WTC11 (cell line): ENCODE measurements around the gene ALDH3B1. TPM values are rescaled to one million over a fixed set of nuclear protein-coding genes. Genes with fewer than 3 reads are reported as not detected.

ENCODE experiments used
- ATAC-seq: fragments of 200-7000 bp; cut with Tn5 transposase; 2 replicates; pipeline ENCODE4 v1.10.0; 2021; ENCODE audit warnings: mild to moderate bottlenecking, moderate library complexity
- CTCF ChIA-PET: fragments of 300-600 bp; sonication (Branson Sonifier 250); formaldehyde crosslinking; loops from one replicate; lab custom pipeline; 2021; ENCODE audit warnings: antibody characterized with exemption; lab: Charles Lee
- POLR2A ChIA-PET: fragments of 350-600 bp; sonication (Branson Sonifier 250); formaldehyde crosslinking; loops from one replicate; lab custom pipeline; 2021; ENCODE audit warnings: antibody characterized with exemption; lab: Charles Lee
- DNase-seq: peaks from one replicate; pipeline ENCODE4 v3.0.0; 2021; ENCODE audit warnings: low spot score
- H3K27ac Mint-ChIP-seq: 2 replicates; pipeline ENCODE4 v1.8.0; 2021; ENCODE audit warnings: mixed read lengths
- H3K27me3 Mint-ChIP-seq: 2 replicates; pipeline ENCODE4 v1.8.0; 2021; ENCODE audit warnings: low read depth, mild to moderate bottlenecking, moderate library complexity, mixed read lengths
- H3K36me3 Mint-ChIP-seq: 2 replicates; pipeline ENCODE4 v1.8.0; 2021; ENCODE audit warnings: mixed read lengths
- H3K4me1 Mint-ChIP-seq: 2 replicates; pipeline ENCODE4 v1.8.0; 2022; ENCODE audit warnings: mixed read lengths
- H3K4me3 Mint-ChIP-seq: 2 replicates; pipeline ENCODE4 v1.8.0; 2021; ENCODE audit warnings: mild to moderate bottlenecking, moderate library complexity, mixed read lengths
- H3K9me3 Mint-ChIP-seq: 2 replicates; pipeline ENCODE4 v1.8.0; 2021; ENCODE audit warnings: mixed read lengths
- ATF1 ChIP-seq: sonication (generic); formaldehyde crosslinking; IDR thresholded peaks from 2 replicates; pipeline ENCODE4 v1.8.1; 2023; ENCODE audit warnings: mild to moderate bottlenecking, moderate library complexity, missing genetic modification reagents
- CREM ChIP-seq: sonication (generic); formaldehyde crosslinking; IDR thresholded peaks from 2 replicates; pipeline ENCODE4 v1.8.1; 2022; ENCODE audit warnings: mild to moderate bottlenecking, missing genetic modification reagents, moderate library complexity
- EMX1 ChIP-seq: fragments of 250-450 bp; sonication (Bioruptor Pico); IDR thresholded peaks from 2 replicates; pipeline ENCODE4 v1.8.0; 2021; ENCODE audit warnings: mild to moderate bottlenecking
- MYBL2 ChIP-seq: sonication (generic); formaldehyde crosslinking; IDR thresholded peaks from 2 replicates; pipeline ENCODE4 v1.8.1; 2023; ENCODE audit warnings: mild to moderate bottlenecking, moderate library complexity, missing genetic modification reagents
- NR1H2 ChIP-seq: sonication (generic); formaldehyde crosslinking; IDR thresholded peaks from 2 replicates; pipeline ENCODE4 v1.9.0; 2021; ENCODE audit warnings: mild to moderate bottlenecking, moderate library complexity, missing genetic modification reagents
- SMAD3 ChIP-seq: sonication (generic); formaldehyde crosslinking; IDR thresholded peaks from 2 replicates; pipeline ENCODE4 v1.8.0; 2022; ENCODE audit warnings: missing genetic modification reagents, mild to moderate bottlenecking, borderline replicate concordance
- SP1 ChIP-seq: sonication (generic); formaldehyde crosslinking; conservative IDR thresholded peaks from 2 replicates; pipeline ENCODE4 v1.8.1; 2022; ENCODE audit warnings: missing genetic modification reagents
- TEAD4 ChIP-seq: sonication (generic); formaldehyde crosslinking; IDR thresholded peaks from 2 replicates; pipeline ENCODE4 v1.8.0; 2022; ENCODE audit warnings: mild to moderate bottlenecking, missing genetic modification reagents
- TP53 ChIP-seq: sonication (generic); formaldehyde crosslinking; IDR thresholded peaks from 2 replicates; pipeline ENCODE4 v1.8.1; 2023; ENCODE audit warnings: mild to moderate bottlenecking, missing genetic modification reagents
- ZNF138 ChIP-seq: sonication (generic); formaldehyde crosslinking; conservative IDR thresholded peaks from 2 replicates; pipeline ENCODE4 v1.8.1; 2022; ENCODE audit warnings: mild to moderate bottlenecking, moderate library complexity, missing genetic modification reagents
- ZNF396 ChIP-seq: fragments of 250-450 bp; sonication (Bioruptor Pico); IDR thresholded peaks from 2 replicates; pipeline ENCODE4 v1.8.0; 2021; ENCODE audit warnings: mild to moderate bottlenecking, moderate library complexity, borderline replicate concordance
- total RNA-seq: library from RNA; stranded (reverse); gene quantifications from 3 replicates; pipeline ENCODE4 v1.2.3, GENCODE V29; 2021
- TF ChIP-seq, protein P1 (sequence below): sonication (generic); formaldehyde crosslinking; IDR thresholded peaks from 2 replicates; pipeline ENCODE4 v1.8.0; 2022; ENCODE audit warnings: mild to moderate bottlenecking, missing genetic modification reagents
- TF ChIP-seq, protein P2 (sequence below): sonication (generic); formaldehyde crosslinking; IDR thresholded peaks from 2 replicates; pipeline ENCODE4 v1.8.0; 2023; ENCODE audit warnings: mild to moderate bottlenecking, missing genetic modification reagents
- TF ChIP-seq, protein P3 (sequence below): sonication (generic); formaldehyde crosslinking; IDR thresholded peaks from 2 replicates; pipeline ENCODE4 v1.8.0; 2022; ENCODE audit warnings: mild to moderate bottlenecking, missing genetic modification reagents
- TF ChIP-seq, protein P4 (sequence below): sonication (generic); formaldehyde crosslinking; IDR thresholded peaks from 2 replicates; pipeline ENCODE4 v1.8.1; 2022; ENCODE audit warnings: low read depth, mild to moderate bottlenecking, moderate library complexity, missing genetic modification reagents, borderline replicate concordance
- TF ChIP-seq, protein P5 (sequence below): fragments of 250-450 bp; sonication (Bioruptor Pico); IDR thresholded peaks from 2 replicates; pipeline ENCODE4 v1.9.0; 2021; ENCODE audit warnings: mild to moderate bottlenecking
- TF ChIP-seq, protein P6 (sequence below): sonication (generic); formaldehyde crosslinking; IDR thresholded peaks from 2 replicates; pipeline ENCODE4 v1.8.0; 2022; ENCODE audit warnings: missing genetic modification reagents
- TF ChIP-seq, protein P7 (sequence below): fragments of 250-450 bp; sonication (Bioruptor Pico); IDR thresholded peaks from 2 replicates; pipeline ENCODE4 v1.9.0; 2021; ENCODE audit warnings: mild to moderate bottlenecking

ALDH3B1 gene
- total RNA-seq, 1 experiment from 2014 or later = 0.46 TPM

DNA sequence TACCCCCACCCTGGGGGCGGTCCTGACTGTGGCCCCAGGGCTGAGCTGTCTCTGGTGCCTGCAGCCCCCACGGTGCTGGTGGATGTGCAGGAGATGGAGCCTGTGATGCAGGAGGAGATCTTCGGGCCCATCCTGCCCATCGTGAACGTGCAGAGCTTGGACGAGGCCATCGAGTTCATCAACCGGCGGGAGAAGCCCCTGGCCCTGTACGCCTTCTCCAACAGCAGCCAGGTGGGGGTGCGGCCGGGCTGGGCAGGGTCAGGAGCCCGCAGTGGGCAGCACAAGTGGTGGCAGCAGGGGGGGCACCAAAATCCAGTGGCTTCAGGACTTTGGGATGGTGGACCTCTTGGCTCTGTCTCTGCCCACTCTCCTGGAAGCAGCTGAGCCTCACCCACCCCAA is 12.4 kb downstream of the ALDH3B1 start (continued):
- TF ChIP-seq ZNF138 = no peak
- TF ChIP-seq SP1 = no peak
- TF ChIP-seq ZNF396 (CRISPR knock-in tag) = no peak
- no peak for TF ChIP-seq EMX1
- TF ChIP-seq, protein P1, sequence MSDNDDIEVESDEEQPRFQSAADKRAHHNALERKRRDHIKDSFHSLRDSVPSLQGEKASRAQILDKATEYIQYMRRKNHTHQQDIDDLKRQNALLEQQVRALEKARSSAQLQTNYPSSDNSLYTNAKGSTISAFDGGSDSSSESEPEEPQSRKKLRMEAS (CRISPR knock-in tag) = no peak
- TF ChIP-seq SMAD3 (CRISPR knock-in tag) = no peak
- TF ChIP-seq, protein P2, sequence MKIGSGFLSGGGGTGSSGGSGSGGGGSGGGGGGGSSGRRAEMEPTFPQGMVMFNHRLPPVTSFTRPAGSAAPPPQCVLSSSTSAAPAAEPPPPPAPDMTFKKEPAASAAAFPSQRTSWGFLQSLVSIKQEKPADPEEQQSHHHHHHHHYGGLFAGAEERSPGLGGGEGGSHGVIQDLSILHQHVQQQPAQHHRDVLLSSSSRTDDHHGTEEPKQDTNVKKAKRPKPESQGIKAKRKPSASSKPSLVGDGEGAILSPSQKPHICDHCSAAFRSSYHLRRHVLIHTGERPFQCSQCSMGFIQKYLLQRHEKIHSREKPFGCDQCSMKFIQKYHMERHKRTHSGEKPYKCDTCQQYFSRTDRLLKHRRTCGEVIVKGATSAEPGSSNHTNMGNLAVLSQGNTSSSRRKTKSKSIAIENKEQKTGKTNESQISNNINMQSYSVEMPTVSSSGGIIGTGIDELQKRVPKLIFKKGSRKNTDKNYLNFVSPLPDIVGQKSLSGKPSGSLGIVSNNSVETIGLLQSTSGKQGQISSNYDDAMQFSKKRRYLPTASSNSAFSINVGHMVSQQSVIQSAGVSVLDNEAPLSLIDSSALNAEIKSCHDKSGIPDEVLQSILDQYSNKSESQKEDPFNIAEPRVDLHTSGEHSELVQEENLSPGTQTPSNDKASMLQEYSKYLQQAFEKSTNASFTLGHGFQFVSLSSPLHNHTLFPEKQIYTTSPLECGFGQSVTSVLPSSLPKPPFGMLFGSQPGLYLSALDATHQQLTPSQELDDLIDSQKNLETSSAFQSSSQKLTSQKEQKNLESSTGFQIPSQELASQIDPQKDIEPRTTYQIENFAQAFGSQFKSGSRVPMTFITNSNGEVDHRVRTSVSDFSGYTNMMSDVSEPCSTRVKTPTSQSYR = no peak
- TF ChIP-seq, all 79 proteins: peak for 0

DNA sequence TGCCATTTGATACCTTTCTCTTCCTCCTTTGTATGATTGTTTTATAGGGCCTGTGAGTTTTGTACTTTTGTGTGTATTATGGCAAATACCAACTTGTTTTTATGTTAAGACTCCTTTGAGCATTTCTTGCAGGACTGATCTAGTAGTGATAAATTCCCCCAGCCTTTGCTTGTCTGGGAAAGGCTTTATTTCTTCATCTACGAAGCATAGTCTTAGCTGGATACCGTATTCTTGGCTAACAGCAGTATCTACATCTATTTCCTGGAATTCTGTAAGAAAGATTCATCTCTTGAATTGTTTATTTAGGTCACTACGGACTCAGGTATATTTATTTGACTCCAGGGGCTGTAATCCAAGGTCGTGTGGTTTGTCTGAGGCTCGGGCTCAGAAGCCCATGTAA is 14.4 kb downstream of the ALDH3B1 start:
- no peak for DNase-seq
- Mint-ChIP-seq H3K4me1 (peaks cover 18% of the 10 kb centered on the region), H3K27me3 (no peaks in the 10 kb centered on the region), H3K9me3 (no peaks in the 10 kb centered on the region), H3K4me3 (no peak overlapping the region), H3K36me3 (no peaks in the 10 kb centered on the region), H3K27ac (no peak overlapping the region)
- CTCF ChIA-PET = interaction anchor here (1.5 to 1.8 kb wide), 2 partner anchors 14 to 69 kb away, joined by 4 read pairs; partner anchors contain the start of gene ALDH3B1
- TF ChIP-seq, protein P3, sequence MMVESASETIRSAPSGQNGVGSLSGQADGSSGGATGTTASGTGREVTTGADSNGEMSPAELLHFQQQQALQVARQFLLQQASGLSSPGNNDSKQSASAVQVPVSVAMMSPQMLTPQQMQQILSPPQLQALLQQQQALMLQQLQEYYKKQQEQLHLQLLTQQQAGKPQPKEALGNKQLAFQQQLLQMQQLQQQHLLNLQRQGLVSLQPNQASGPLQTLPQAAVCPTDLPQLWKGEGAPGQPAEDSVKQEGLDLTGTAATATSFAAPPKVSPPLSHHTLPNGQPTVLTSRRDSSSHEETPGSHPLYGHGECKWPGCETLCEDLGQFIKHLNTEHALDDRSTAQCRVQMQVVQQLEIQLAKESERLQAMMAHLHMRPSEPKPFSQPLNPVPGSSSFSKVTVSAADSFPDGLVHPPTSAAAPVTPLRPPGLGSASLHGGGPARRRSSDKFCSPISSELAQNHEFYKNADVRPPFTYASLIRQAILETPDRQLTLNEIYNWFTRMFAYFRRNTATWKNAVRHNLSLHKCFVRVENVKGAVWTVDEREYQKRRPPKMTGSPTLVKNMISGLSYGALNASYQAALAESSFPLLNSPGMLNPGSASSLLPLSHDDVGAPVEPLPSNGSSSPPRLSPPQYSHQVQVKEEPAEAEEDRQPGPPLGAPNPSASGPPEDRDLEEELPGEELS = no peak
- TF ChIP-seq SP1 = no peak
- TF ChIP-seq, protein P4, sequence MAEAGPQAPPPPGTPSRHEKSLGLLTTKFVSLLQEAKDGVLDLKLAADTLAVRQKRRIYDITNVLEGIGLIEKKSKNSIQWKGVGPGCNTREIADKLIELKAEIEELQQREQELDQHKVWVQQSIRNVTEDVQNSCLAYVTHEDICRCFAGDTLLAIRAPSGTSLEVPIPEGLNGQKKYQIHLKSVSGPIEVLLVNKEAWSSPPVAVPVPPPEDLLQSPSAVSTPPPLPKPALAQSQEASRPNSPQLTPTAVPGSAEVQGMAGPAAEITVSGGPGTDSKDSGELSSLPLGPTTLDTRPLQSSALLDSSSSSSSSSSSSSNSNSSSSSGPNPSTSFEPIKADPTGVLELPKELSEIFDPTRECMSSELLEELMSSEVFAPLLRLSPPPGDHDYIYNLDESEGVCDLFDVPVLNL (CRISPR knock-in tag) = no peak
- no peak for TF ChIP-seq MYBL2 (CRISPR knock-in tag)
- POLR2A ChIA-PET = no interaction called here
- no peak for ATAC-seq

DNA sequence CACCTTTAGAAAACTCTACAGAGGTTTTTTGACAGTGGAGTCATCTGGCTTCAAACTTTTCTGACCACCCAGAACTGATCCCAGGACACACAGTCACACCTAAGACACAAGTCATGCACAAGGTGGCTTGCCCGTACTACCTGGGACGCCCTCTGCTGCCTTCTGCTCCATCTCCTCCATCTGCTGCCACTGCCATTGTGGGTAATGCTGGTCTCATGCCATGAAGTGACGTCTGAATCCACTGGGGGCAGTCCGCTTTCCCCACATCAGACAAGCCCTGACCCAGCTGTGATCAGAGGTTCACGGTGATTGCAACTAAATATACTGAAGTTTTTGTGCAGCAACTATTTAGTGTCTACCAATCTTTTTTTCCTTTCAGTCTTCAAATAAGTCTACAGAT is 14.9 kb downstream of the ALDH3B1 start:
- H3K4me1 Mint-ChIP-seq = peaks cover 20% of the 10 kb centered on the region
- ATAC-seq (peak; percentile 15; the same call in 1 of the 2 replicates), DNase-seq (no peak)
- TF ChIP-seq, protein P5, sequence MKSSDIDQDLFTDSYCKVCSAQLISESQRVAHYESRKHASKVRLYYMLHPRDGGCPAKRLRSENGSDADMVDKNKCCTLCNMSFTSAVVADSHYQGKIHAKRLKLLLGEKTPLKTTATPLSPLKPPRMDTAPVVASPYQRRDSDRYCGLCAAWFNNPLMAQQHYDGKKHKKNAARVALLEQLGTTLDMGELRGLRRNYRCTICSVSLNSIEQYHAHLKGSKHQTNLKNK (CRISPR knock-in tag) = no peak
- TF ChIP-seq TEAD4 (CRISPR knock-in tag) = no peak
- TF ChIP-seq CREM (CRISPR knock-in tag) = no peak
- TF ChIP-seq TP53 = no peak
- TF ChIP-seq ATF1 (CRISPR knock-in tag) = no peak
- TF ChIP-seq NR1H2 (CRISPR knock-in tag) = no peak
- TF ChIP-seq, protein P6, sequence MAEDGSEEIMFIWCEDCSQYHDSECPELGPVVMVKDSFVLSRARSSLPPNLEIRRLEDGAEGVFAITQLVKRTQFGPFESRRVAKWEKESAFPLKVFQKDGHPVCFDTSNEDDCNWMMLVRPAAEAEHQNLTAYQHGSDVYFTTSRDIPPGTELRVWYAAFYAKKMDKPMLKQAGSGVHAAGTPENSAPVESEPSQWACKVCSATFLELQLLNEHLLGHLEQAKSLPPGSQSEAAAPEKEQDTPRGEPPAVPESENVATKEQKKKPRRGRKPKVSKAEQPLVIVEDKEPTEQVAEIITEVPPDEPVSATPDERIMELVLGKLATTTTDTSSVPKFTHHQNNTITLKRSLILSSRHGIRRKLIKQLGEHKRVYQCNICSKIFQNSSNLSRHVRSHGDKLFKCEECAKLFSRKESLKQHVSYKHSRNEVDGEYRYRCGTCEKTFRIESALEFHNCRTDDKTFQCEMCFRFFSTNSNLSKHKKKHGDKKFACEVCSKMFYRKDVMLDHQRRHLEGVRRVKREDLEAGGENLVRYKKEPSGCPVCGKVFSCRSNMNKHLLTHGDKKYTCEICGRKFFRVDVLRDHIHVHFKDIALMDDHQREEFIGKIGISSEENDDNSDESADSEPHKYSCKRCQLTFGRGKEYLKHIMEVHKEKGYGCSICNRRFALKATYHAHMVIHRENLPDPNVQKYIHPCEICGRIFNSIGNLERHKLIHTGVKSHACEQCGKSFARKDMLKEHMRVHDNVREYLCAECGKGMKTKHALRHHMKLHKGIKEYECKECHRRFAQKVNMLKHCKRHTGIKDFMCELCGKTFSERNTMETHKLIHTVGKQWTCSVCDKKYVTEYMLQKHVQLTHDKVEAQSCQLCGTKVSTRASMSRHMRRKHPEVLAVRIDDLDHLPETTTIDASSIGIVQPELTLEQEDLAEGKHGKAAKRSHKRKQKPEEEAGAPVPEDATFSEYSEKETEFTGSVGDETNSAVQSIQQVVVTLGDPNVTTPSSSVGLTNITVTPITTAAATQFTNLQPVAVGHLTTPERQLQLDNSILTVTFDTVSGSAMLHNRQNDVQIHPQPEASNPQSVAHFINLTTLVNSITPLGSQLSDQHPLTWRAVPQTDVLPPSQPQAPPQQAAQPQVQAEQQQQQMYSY (CRISPR knock-in tag) = no peak
- TF ChIP-seq, protein P4 (CRISPR knock-in tag) = no peak
- TF ChIP-seq, protein P7, sequence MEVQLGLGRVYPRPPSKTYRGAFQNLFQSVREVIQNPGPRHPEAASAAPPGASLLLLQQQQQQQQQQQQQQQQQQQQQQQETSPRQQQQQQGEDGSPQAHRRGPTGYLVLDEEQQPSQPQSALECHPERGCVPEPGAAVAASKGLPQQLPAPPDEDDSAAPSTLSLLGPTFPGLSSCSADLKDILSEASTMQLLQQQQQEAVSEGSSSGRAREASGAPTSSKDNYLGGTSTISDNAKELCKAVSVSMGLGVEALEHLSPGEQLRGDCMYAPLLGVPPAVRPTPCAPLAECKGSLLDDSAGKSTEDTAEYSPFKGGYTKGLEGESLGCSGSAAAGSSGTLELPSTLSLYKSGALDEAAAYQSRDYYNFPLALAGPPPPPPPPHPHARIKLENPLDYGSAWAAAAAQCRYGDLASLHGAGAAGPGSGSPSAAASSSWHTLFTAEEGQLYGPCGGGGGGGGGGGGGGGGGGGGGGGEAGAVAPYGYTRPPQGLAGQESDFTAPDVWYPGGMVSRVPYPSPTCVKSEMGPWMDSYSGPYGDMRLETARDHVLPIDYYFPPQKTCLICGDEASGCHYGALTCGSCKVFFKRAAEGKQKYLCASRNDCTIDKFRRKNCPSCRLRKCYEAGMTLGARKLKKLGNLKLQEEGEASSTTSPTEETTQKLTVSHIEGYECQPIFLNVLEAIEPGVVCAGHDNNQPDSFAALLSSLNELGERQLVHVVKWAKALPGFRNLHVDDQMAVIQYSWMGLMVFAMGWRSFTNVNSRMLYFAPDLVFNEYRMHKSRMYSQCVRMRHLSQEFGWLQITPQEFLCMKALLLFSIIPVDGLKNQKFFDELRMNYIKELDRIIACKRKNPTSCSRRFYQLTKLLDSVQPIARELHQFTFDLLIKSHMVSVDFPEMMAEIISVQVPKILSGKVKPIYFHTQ (CRISPR knock-in tag) = no peak
- TF ChIP-seq ZNF396 (CRISPR knock-in tag) = no peak

More for the DNA sequence above, 14.9 kb downstream of the ALDH3B1 start:
- ChIA-PET POLR2A (no interaction called here), CTCF (interaction anchor here (0.8 to 1.8 kb wide), 4 partner anchors 11 to 69 kb away, joined by 3 to 5 read pairs (median 4); partner anchors contain the start of gene ALDH3B1)
- no peak overlapping the region for H3K4me3 Mint-ChIP-seq
- H3K27ac Mint-ChIP-seq = no peak overlapping the region
- H3K27me3 Mint-ChIP-seq = no peaks in the 10 kb centered on the region
- no peaks in the 10 kb centered on the region for H3K36me3 Mint-ChIP-seq
- no peaks in the 10 kb centered on the region for H3K9me3 Mint-ChIP-seq
